Nephron (organoid): ENCODE results near the gene RNU5D-1.
"Not testable (repeated sequence)": the region's sequence is repeated elsewhere in the genome, so short reads cannot be mapped to it uniquely, and the experiment has no call there.

Experiments
- H3K27ac Mint-ChIP-seq, 3 experiments: 2 replicates each; pipeline ENCODE4 v1.8.0; 2020; ENCODE audit warnings: mixed read lengths in 3 of 3, mild to moderate bottlenecking in 2 of 3, moderate library complexity in 1 of 3
- H3K27me3 Mint-ChIP-seq: 2 replicates; pipeline ENCODE4 v1.8.0; 2021; ENCODE audit warnings: low read depth, mild to moderate bottlenecking, moderate library complexity, mixed read lengths
- H3K36me3 Mint-ChIP-seq: 2 replicates; pipeline ENCODE4 v1.8.0; 2020; ENCODE audit warnings: low read depth, mixed read lengths
- H3K4me1 Mint-ChIP-seq: 2 replicates; pipeline ENCODE4 v1.8.0; 2020; ENCODE audit warnings: mixed read lengths
- H3K4me3 Mint-ChIP-seq, 3 experiments: 2 replicates each; pipeline ENCODE4 v1.8.0; 2020; ENCODE audit warnings: mild to moderate bottlenecking in 3 of 3, mixed read lengths in 3 of 3, moderate library complexity in 2 of 3
- H3K9me3 Mint-ChIP-seq: 2 replicates; pipeline ENCODE4 v1.8.0; 2020; ENCODE audit warnings: mixed read lengths
- TF ChIP-seq, protein P1 (sequence below), 3 experiments: fragments of 200-600 bp; sonication (generic); IDR thresholded peaks; one replicate each; pipeline ENCODE4 v1.5.0; 2021; ENCODE audit warnings: antibody characterized with exemption in 3 of 3; ENCODE audit not compliant: unreplicated experiment in 3 of 3

Gene RNU5D-1

DNA sequence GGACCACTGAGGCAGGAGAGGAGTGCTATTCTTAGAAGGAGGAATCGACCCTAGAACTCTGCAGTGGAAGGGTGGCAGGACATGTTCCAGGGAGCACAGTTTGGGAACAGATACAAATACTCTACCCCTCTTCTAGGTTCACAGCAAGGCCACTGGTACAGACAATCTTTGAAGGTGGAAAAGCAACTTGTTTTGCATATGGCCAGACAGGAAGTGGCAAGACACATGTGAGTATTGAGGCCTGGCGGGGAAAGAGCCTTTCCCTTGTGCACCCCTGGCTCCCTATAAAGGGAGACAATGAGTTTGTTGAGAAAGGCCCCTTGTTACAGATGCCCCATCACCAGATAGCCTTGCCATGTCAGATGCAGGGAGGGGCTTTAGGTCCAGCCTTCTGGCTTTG, 26.4 kb upstream of the RNU5D-1 start:
- Mint-ChIP-seq H3K27ac (no peak overlapping the region), H3K4me3 (no peak overlapping the region), H3K27me3 (no peaks in the 10 kb centered on the region), H3K9me3 (no peaks in the 10 kb centered on the region), H3K4me1 (no peaks in the 10 kb centered on the region), H3K36me3 (peaks cover 59% of the 10 kb centered on the region)
- TF ChIP-seq, protein P1, sequence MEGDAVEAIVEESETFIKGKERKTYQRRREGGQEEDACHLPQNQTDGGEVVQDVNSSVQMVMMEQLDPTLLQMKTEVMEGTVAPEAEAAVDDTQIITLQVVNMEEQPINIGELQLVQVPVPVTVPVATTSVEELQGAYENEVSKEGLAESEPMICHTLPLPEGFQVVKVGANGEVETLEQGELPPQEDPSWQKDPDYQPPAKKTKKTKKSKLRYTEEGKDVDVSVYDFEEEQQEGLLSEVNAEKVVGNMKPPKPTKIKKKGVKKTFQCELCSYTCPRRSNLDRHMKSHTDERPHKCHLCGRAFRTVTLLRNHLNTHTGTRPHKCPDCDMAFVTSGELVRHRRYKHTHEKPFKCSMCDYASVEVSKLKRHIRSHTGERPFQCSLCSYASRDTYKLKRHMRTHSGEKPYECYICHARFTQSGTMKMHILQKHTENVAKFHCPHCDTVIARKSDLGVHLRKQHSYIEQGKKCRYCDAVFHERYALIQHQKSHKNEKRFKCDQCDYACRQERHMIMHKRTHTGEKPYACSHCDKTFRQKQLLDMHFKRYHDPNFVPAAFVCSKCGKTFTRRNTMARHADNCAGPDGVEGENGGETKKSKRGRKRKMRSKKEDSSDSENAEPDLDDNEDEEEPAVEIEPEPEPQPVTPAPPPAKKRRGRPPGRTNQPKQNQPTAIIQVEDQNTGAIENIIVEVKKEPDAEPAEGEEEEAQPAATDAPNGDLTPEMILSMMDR (IDR thresholded peaks at IDR 0.05; ENCODE audit: unreplicated experiment in 3 of 3): no peak

DNA sequence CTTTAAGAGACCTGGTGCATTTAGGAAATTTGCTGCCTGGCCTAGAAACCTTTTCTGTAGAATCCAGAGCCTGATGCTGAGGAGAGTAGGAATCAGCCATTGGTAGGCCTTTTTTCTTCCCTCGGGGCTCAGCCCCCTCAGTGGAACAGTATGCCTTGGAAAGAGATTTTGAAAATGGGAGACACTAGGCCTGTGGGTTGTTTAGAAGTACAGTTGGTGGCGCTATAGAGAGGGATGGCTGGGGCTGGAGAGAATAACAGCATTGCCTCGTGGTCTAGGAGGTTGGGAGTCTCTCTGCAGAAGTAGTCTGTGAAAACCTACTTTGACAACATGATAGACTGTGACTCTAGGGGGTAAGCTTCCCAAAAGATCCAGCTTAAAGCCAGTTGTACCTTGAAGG, 16.9 kb upstream of the RNU5D-1 start:
- Mint-ChIP-seq H3K9me3 (no peaks in the 10 kb centered on the region), H3K4me1 (no peaks in the 10 kb centered on the region), H3K27ac (no peak overlapping the region), H3K36me3 (peaks cover 28% of the 10 kb centered on the region), H3K27me3 (no peaks in the 10 kb centered on the region), H3K4me3 (no peak overlapping the region)
- TF ChIP-seq, protein P1 (IDR thresholded peaks at IDR 0.05; ENCODE audit: unreplicated experiment in 3 of 3): no peak

DNA sequence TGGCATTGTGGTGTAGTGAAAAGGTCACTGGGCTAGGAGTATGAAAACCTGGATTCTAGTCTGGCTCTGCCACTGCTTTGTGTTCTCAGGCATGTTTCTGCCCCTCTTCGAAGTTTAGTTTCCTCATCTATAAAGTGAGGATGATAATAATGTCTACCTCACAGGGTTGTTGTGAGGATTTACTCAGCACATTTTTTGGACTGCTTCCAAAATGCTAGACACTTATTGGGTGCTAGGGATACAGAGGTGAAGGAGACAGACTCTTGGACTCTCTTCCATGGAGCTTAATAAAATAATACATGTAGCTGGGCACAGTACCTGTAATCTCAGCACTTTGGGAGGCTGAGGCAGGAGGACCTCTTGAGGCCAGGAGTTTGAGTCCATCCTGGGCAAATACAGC, 12.2 kb upstream of the RNU5D-1 start:
- TF ChIP-seq, protein P1 (IDR thresholded peaks at IDR 0.05; ENCODE audit: unreplicated experiment in 3 of 3): no peak
- peak overlapping the region in 2 of 3 experiments; percentile 44 to 53 for H3K4me3 Mint-ChIP-seq
- H3K4me1 Mint-ChIP-seq: peaks cover 16% of the 10 kb centered on the region
- H3K36me3 Mint-ChIP-seq: peaks cover 22% of the 10 kb centered on the region
- H3K27me3 Mint-ChIP-seq: no peaks in the 10 kb centered on the region
- no peaks in the 10 kb centered on the region for H3K9me3 Mint-ChIP-seq
- no peak overlapping the region for H3K27ac Mint-ChIP-seq

DNA sequence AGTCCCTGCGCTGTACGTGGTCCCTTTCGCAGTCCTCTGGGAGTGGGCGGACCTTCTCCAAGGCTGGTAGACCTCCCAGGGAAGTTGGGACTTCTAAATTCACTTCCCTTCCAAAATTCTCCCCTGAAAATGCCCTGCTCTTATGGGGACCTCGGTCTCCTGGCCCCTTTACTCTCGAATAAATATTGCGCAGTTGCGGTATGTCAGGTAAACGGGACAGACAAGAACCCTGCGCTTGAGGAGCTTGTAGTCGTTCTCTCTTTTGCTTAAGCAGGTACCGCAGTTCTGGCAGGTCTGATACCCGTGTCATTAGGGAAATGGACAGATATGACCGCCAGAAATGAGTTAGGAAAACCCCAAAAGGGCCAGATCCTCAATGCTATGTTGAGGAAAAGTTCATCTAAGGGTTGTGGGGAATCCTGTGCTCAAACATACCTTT, 9.2 kb upstream of the RNU5D-1 start:
- TF ChIP-seq, protein P1 (IDR thresholded peaks at IDR 0.05; ENCODE audit: unreplicated experiment in 3 of 3): no peak
- Mint-ChIP-seq H3K4me1 (peaks cover 16% of the 10 kb centered on the region), H3K27me3 (no peaks in the 10 kb centered on the region), H3K9me3 (no peaks in the 10 kb centered on the region), H3K4me3 (peak overlapping the region; percentile 90 to 97 (median 94)), H3K27ac (peak overlapping the region; percentile 95 to 98 (median 97)), H3K36me3 (peaks cover 12% of the 10 kb centered on the region)

DNA sequence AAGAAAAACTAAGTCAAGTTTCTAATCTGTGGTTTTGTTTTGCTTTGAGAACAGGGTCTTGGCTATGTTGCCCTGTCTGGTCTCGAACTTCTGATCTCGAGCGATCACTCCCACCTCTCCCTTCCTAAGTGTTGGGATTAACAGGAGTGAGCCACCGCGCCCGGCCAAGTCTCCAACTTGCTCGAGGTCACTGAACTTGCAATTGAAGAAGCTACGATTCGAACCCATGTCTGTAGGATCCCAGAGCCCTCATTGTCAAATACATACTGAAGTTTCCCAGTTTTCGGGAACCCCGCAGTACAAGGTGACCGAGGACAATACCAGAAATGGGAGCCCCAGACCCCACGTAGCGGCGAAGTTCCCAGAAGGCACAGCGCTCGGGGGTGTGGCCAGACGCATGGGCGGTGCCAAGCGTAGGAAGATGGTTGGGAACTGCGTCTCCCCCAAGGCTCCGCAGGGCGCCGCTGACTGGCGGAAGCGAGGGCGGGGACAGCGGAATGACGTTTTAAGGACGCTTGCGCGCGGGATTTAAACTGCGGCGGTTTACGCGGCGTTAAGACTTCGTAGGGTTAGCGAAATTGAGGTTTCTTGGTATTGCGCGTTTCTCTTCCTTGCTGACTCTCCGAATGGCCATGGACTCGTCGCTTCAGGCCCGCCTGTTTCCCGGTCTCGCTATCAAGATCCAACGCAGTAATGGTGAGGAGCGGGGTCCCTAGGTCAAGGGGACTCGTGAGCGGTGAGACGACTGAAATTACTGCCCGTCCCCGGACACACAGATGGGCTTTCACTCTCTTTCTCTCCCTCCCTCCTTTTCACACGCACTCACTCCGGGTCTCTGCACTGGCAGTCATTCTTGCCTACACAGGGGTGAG, 8.6 kb upstream of the RNU5D-1 start, which contains the start of gene KIF2C:
TSS of gene KIF2C (plus strand) at position 531 of the 872 bp plus-strand sequence. CDS start at position 627, 96 bp downstream.
- peaks cover 16% of the 10 kb centered on the region for H3K4me1 Mint-ChIP-seq
- peak within 1 kb of the TSS; percentile 95 to 98 (median 97) for H3K27ac Mint-ChIP-seq
- H3K4me3 Mint-ChIP-seq: peak within 1 kb of the TSS; percentile 90 to 97 (median 94)
- no peaks in the 10 kb centered on the region for H3K27me3 Mint-ChIP-seq
- TF ChIP-seq, protein P1 (IDR thresholded peaks at IDR 0.05; ENCODE audit: unreplicated experiment in 3 of 3): no peak
- no peaks in the 10 kb centered on the region for H3K9me3 Mint-ChIP-seq
- H3K36me3 Mint-ChIP-seq: peaks cover 12% of the 10 kb centered on the region

DNA sequence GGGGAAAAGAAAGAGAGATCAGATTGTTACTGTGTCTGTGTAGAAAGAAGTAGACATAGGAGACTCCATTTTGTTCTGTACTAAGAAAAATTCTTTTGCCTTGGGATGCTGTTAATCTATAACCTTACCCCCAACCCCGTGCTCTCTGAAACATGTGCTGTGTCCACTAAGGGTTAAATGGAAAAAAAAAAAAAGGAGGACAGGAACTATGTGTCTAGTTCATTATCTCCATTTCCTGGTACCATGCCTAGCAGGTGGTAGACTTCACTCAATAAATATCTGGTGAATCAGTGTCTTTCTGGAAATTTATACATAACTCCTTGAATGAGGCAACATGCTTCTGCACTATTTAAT, 8.0 kb upstream of the RNU5D-1 start:
- peaks cover 16% of the 10 kb centered on the region for H3K4me1 Mint-ChIP-seq
- not testable (repeated sequence) for H3K36me3 Mint-ChIP-seq, H3K27me3 Mint-ChIP-seq, H3K9me3 Mint-ChIP-seq
- H3K4me3 Mint-ChIP-seq: peak overlapping the region; percentile 90 to 97 (median 94)
- peak overlapping the region; percentile 95 to 98 (median 97) for H3K27ac Mint-ChIP-seq
